Endothelial cell of umbilical vein (primary cell): ENCODE measurements around the gene WDR49. TPM values are rescaled to one million over a fixed set of nuclear protein-coding genes. Genes with fewer than 3 reads are reported as not detected.

Source experiments
- BruUV-seq: library from RNA; stranded (reverse); fragments of 400-500 nt; replicated peaks from 2 replicates; lab custom pipeline; 2021; lab: Mats Ljungman, UMichigan
- CTCF ChIA-PET: fragments of 300-600, 350-600 bp; sonication (Branson Sonifier 250); formaldehyde crosslinking; loops from one replicate; lab custom pipeline; 2021; ENCODE audit warnings: antibody characterized with exemption, inconsistent platforms; lab: Charles Lee
- POLR2A ChIA-PET: fragments of 300-600, 350-600 bp; sonication (Branson Sonifier 250); formaldehyde crosslinking; loops from one replicate; lab custom pipeline; 2021; ENCODE audit warnings: antibody characterized with exemption, inconsistent platforms; lab: Charles Lee
- DNase-seq: peaks from one replicate; pipeline ENCODE4 v3.0.0-alpha.2; 2011; ENCODE audit warnings: low read depth, low spot score
- FAIRE-seq: peaks from 2 replicates; lab custom pipeline; 2011; peaks lifted over from hg19 to GRCh38; lab: Jason Lieb, UNC
- H2AFZ ChIP-seq: 2 replicates; pipeline ENCODE4 v1.6.0; 2012; ENCODE audit warnings: low read depth, low read length, control low read depth, inconsistent platforms
- H3K27ac ChIP-seq: 2 replicates; pipeline ENCODE4 v1.5.1; 2011; ENCODE audit warnings: low read depth, mild to moderate bottlenecking, control low read depth, low read length, moderate library complexity; ENCODE audit not compliant: insufficient read depth
- H3K27me3 ChIP-seq, 2 experiments: 2 replicates each; pipeline versions ENCODE4 v1.6.0 to v1.6.1; 2011; ENCODE audit warnings: low read length in 2 of 2, mixed read lengths in 1 of 2; ENCODE audit not compliant: control insufficient read depth in 2 of 2, insufficient read depth in 2 of 2
- H3K36me3 ChIP-seq, 2 experiments: 2 replicates in 1 of 2; 3 replicates in 1 of 2; pipeline ENCODE4 v1.5.1; 2011; ENCODE audit warnings: low read length in 2 of 2, mild to moderate bottlenecking in 1 of 2, moderate library complexity in 1 of 2; ENCODE audit not compliant: control insufficient read depth in 2 of 2, insufficient read depth in 2 of 2; ENCODE audit errors: extremely low read depth in 1 of 2
- H3K4me1 ChIP-seq: 3 replicates; pipeline ENCODE4 v1.5.1; 2011; ENCODE audit warnings: mild to moderate bottlenecking, low read length; ENCODE audit not compliant: control insufficient read depth, insufficient read depth; ENCODE audit errors: extremely low read depth
- H3K4me2 ChIP-seq: 2 replicates; pipeline ENCODE4 v1.6.1; 2011; ENCODE audit warnings: low read length, control low read depth, mixed read lengths; ENCODE audit not compliant: insufficient read depth
- H3K4me3 ChIP-seq, 3 experiments: fragments of 200-600 bp in 1 of 3; sonication (generic), shearing (Covaris generic) in 1 of 3; replicated peaks in 1 of 3; 2 replicates each; pipeline ENCODE4 v1.5.1; 2011 to 2016; ENCODE audit warnings: control low read depth in 3 of 3, low read length in 3 of 3, mild to moderate bottlenecking in 2 of 3, inconsistent platforms in 1 of 3, low read depth in 1 of 3, moderate library complexity in 1 of 3; ENCODE audit not compliant: insufficient read depth in 1 of 3
- H3K79me2 ChIP-seq: 2 replicates; pipeline ENCODE4 v1.6.0; 2012; ENCODE audit warnings: low read length, inconsistent platforms; ENCODE audit not compliant: control insufficient read depth, insufficient read depth
- H3K9ac ChIP-seq: replicated peaks from 2 replicates; pipeline ENCODE3; 2011; ENCODE audit warnings: low read length, control low read depth; ENCODE audit not compliant: insufficient read depth; ENCODE audit errors: extremely low read depth
- H3K9me1 ChIP-seq: replicated peaks from 3 replicates; pipeline ENCODE4 v1.6.0; 2011; ENCODE audit warnings: mild to moderate bottlenecking, low read length; ENCODE audit not compliant: control insufficient read depth, insufficient read depth; ENCODE audit errors: extremely low read depth
- H3K9me3 ChIP-seq: replicated peaks from 2 replicates; pipeline ENCODE4 v1.5.1; 2012; ENCODE audit warnings: low read length, inconsistent platforms; ENCODE audit not compliant: control insufficient read depth, insufficient read depth
- H4K20me1 ChIP-seq: replicated peaks from 2 replicates; pipeline ENCODE3; 2011; ENCODE audit warnings: mild to moderate bottlenecking, low read length; ENCODE audit not compliant: control insufficient read depth, insufficient read depth; ENCODE audit errors: extremely low read depth
- EZH2 ChIP-seq: IDR thresholded peaks from 2 replicates; pipeline ENCODE4 v1.6.1; 2012; ENCODE audit warnings: borderline replicate concordance, low read depth, mild to moderate bottlenecking, moderate library complexity, low read length, inconsistent platforms; ENCODE audit not compliant: severe bottlenecking
- FOS ChIP-seq: IDR thresholded peaks from 2 replicates; pipeline ENCODE4 v1.6.1; 2011; ENCODE audit warnings: mild to moderate bottlenecking, low read length, moderate library complexity, borderline replicate concordance; ENCODE audit not compliant: insufficient read depth
- GATA2 ChIP-seq: IDR thresholded peaks from 2 replicates; pipeline ENCODE4 v1.7.0; 2011; ENCODE audit warnings: low read depth, mild to moderate bottlenecking, moderate library complexity, mixed read lengths, low read length; ENCODE audit not compliant: insufficient read length, insufficient read depth
- JUN ChIP-seq: IDR thresholded peaks from 2 replicates; pipeline ENCODE4 v1.6.1; 2011; ENCODE audit warnings: borderline replicate concordance, low read depth; ENCODE audit not compliant: insufficient read length, insufficient read depth
- MYC ChIP-seq: IDR thresholded peaks from one replicate; pipeline ENCODE4 v1.6.1; 2011; ENCODE audit warnings: mild to moderate bottlenecking, low read depth, low read length
- POLR2A ChIP-seq: IDR thresholded peaks from 2 replicates; pipeline ENCODE4 v1.6.1; 2012; ENCODE audit warnings: low read depth, mild to moderate bottlenecking, control low read depth, low read length
- POLR2AphosphoS5 ChIP-seq: IDR thresholded peaks from 2 replicates; pipeline ENCODE4 v1.6.1; 2012; ENCODE audit warnings: low read depth, mild to moderate bottlenecking, control low read depth, low read length, moderate library complexity; ENCODE audit not compliant: insufficient read depth
- dilution Hi-C: fragments of 300-500 bp; cut with MboI; formaldehyde crosslinking; loops from one replicate; pipeline ENCODE4 v1.15.0; 2019; ENCODE audit warnings: low sequenced_read_pairs; ENCODE audit not compliant: extremely low pct_ligation_motif_present
- intact Hi-C: fragments of 100-400 bp; cut with micrococcal nuclease; formaldehyde crosslinking; loops from one replicate; pipeline ENCODE4 v1.10.0; 2022
- polyA plus RNA-seq, 4 experiments: library from polyadenylated mRNA; depleted of rRNA in 3 of 4; stranded (reverse) in 3 of 4; unstranded in 1 of 4; fragments of >200 nt; gene quantifications; 2 replicates each; pipeline versions ENCODE4 v1.2.1 to v1.2.3, GENCODE V29; 2011 to 2012; ENCODE audit warnings: missing spikeins in 1 of 4
- total RNA-seq: library from RNA; stranded (reverse); gene quantifications from 2 replicates; pipeline ENCODE4 v1.2.3, GENCODE V29; 2021
- TF ChIP-seq, protein P1 (sequence below), 2 donors: IDR thresholded peaks; 1 replicate in 1 of 2; 2 replicates in 1 of 2; pipeline ENCODE4 v1.5.1; 2011; ENCODE audit warnings: low read length in 2 of 2, mild to moderate bottlenecking in 2 of 2, moderate library complexity in 2 of 2, control low read depth in 1 of 2, inconsistent platforms in 1 of 2, low read depth in 1 of 2; ENCODE audit not compliant: insufficient read depth in 1 of 2; ENCODE audit errors: extremely low read depth in 1 of 2
- TF ChIP-seq, protein P2 (sequence below): IDR thresholded peaks from 2 replicates; pipeline ENCODE4 v1.6.1; 2011; ENCODE audit not compliant: insufficient read depth, insufficient read length

The WDR49 gene
- total and polyA plus RNA-seq, 2 donors (not counting 3 experiments of a cell fraction or from before 2014, with no cell fraction given), result not detected

- CTCF ChIA-PET, result no interaction called here
- H3K4me1 ChIP-seq, result no peaks in the 10 kb centered on the region
- POLR2A ChIA-PET, result no interaction called here
- H3K4me3 ChIP-seq, result no peak overlapping the region
- TF ChIP-seq JUN (no peak), GATA2 (no peak), POLR2AphosphoS5 (no peak), FOS (no peak), MYC (no peak)
- TF ChIP-seq, protein P1, sequence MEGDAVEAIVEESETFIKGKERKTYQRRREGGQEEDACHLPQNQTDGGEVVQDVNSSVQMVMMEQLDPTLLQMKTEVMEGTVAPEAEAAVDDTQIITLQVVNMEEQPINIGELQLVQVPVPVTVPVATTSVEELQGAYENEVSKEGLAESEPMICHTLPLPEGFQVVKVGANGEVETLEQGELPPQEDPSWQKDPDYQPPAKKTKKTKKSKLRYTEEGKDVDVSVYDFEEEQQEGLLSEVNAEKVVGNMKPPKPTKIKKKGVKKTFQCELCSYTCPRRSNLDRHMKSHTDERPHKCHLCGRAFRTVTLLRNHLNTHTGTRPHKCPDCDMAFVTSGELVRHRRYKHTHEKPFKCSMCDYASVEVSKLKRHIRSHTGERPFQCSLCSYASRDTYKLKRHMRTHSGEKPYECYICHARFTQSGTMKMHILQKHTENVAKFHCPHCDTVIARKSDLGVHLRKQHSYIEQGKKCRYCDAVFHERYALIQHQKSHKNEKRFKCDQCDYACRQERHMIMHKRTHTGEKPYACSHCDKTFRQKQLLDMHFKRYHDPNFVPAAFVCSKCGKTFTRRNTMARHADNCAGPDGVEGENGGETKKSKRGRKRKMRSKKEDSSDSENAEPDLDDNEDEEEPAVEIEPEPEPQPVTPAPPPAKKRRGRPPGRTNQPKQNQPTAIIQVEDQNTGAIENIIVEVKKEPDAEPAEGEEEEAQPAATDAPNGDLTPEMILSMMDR (IDR thresholded peaks at IDR 0.05; ENCODE audit: extremely low read depth in 1 of 2, insufficient read depth in 1 of 2, low read depth in 1 of 2, low read length in 2 of 2), result no peak
- H3K4me2 ChIP-seq, result no peak overlapping the region
- intact Hi-C loops (no loop called here), dilution Hi-C loops (no loop called here)
- H4K20me1 ChIP-seq, result no peaks in the 10 kb centered on the region
- no peak overlapping the region for H3K27ac ChIP-seq
- H3K9ac ChIP-seq, result no peak overlapping the region
- DNase-seq, result no peak
- H3K36me3 ChIP-seq, result no peaks in the 10 kb centered on the region
- no peaks in the 10 kb centered on the region for H3K9me1 ChIP-seq
- no peak overlapping the region for H2AFZ ChIP-seq
- no peaks in the 10 kb centered on the region for H3K27me3 ChIP-seq
- H3K79me2 ChIP-seq, result no peaks in the 10 kb centered on the region
- H3K9me3 ChIP-seq, result no peaks in the 10 kb centered on the region
- no TSS peak for BruUV-seq
- no peak for FAIRE-seq
These were observed 1.9 kb downstream of the WDR49 start for GRCh38 chr3:167651826-167652225.

DNA sequence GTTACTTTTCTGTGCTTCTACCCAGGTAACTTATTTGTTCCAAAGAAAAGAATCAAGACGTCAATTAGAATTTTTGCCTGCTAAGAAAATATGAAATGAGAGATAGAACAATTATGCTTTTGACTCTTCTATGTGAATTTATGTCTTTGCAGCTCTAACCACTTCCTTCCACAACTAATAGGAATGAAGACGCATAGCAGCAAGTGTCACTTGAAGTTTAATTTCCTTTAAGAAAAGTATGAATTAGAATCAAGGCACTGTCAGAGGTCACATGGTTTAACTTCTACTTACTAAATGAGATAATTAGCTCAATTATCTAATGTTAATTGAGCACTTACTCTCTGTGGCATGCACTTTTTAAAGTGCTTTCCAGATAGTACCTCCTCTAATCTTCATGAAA is 3.3 kb downstream of the WDR49 start:
- Histone ChIP-seq H3K36me3 (no peaks in the 10 kb centered on the region), H3K9ac (no peak overlapping the region), H3K9me3 (no peaks in the 10 kb centered on the region), H3K27me3 (no peaks in the 10 kb centered on the region), H4K20me1 (no peaks in the 10 kb centered on the region), H3K79me2 (no peaks in the 10 kb centered on the region), H3K4me2 (no peak overlapping the region), H2AFZ (no peak overlapping the region), H3K4me3 (no peak overlapping the region), H3K4me1 (no peaks in the 10 kb centered on the region), H3K27ac (no peak overlapping the region), H3K9me1 (no peaks in the 10 kb centered on the region)
- BruUV-seq, result no TSS peak
- intact Hi-C loops, result no loop called here
- ChIA-PET POLR2A (no interaction called here), CTCF (no interaction called here)
- DNase-seq (no peak), FAIRE-seq (no peak)
- dilution Hi-C loops, result no loop called here
- no peak for TF ChIP-seq FOS
- TF ChIP-seq EZH2, result no peak
- TF ChIP-seq MYC, result no peak
- TF ChIP-seq POLR2AphosphoS5, result no peak
- TF ChIP-seq POLR2A, result no peak
- TF ChIP-seq JUN, result no peak
- TF ChIP-seq, protein P1 (IDR thresholded peaks at IDR 0.05; ENCODE audit: extremely low read depth in 1 of 2, insufficient read depth in 1 of 2, low read depth in 1 of 2, low read length in 2 of 2), result no peak
- TF ChIP-seq, protein P2, sequence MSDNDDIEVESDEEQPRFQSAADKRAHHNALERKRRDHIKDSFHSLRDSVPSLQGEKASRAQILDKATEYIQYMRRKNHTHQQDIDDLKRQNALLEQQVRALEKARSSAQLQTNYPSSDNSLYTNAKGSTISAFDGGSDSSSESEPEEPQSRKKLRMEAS, result no peak
- TF ChIP-seq GATA2, result no peak
